Measurements from ENCODE around the gene KRT83. TPM values are rescaled to one million over a fixed set of nuclear protein-coding genes. Genes with fewer than 3 reads are reported as not detected.

Gene KRT83
- total and polyA plus RNA-seq, 11 donors: not detected

GRCh38 chr12:52300796-52301691 lies 20.2 kb downstream of the KRT83 start:
- no peaks in the 10 kb centered on the region for H3K9me3 ChIP-seq
- H3K4me1 ChIP-seq: no peaks in the 10 kb centered on the region
- no peaks in the 10 kb centered on the region for H3K36me3 ChIP-seq
- peaks cover 0 to 37% (median 4%) of the 10 kb centered on the region in 9 donors for H3K27me3 ChIP-seq
- intact Hi-C loops (cut with DNase I): no loop called here
- DNase-seq (no peak), ATAC-seq (no peak)
- WGBS, 4 donors: 40 to 48% (median 44%) methylated on average over 14 of the region's 14 CpGs
- H3K27ac ChIP-seq: no peak overlapping the region
- no peak overlapping the region for H3K4me3 ChIP-seq
- TF ChIP-seq, protein P1, sequence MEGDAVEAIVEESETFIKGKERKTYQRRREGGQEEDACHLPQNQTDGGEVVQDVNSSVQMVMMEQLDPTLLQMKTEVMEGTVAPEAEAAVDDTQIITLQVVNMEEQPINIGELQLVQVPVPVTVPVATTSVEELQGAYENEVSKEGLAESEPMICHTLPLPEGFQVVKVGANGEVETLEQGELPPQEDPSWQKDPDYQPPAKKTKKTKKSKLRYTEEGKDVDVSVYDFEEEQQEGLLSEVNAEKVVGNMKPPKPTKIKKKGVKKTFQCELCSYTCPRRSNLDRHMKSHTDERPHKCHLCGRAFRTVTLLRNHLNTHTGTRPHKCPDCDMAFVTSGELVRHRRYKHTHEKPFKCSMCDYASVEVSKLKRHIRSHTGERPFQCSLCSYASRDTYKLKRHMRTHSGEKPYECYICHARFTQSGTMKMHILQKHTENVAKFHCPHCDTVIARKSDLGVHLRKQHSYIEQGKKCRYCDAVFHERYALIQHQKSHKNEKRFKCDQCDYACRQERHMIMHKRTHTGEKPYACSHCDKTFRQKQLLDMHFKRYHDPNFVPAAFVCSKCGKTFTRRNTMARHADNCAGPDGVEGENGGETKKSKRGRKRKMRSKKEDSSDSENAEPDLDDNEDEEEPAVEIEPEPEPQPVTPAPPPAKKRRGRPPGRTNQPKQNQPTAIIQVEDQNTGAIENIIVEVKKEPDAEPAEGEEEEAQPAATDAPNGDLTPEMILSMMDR (IDR thresholded peaks at IDR 0.05): no peak
- TF ChIP-seq POLR2A (IDR thresholded peaks at IDR 0.05): no peak

GRCh38 chr12:52298677-52299190 lies 22.5 kb downstream of the KRT83 start:
- H3K4me3 ChIP-seq: no peak overlapping the region
- no peak for TF ChIP-seq POLR2A (IDR thresholded peaks at IDR 0.05)
- TF ChIP-seq, protein P1 (IDR thresholded peaks at IDR 0.05): no peak
- H3K27ac ChIP-seq: no peak overlapping the region
- ATAC-seq: no peak
- H3K4me1 ChIP-seq: no peaks in the 10 kb centered on the region
- peaks cover 0 to 41% (median 4%) of the 10 kb centered on the region in 9 donors for H3K27me3 ChIP-seq
- H3K9me3 ChIP-seq: no peaks in the 10 kb centered on the region
- intact Hi-C loops (cut with DNase I): no loop called here
- no peaks in the 10 kb centered on the region for H3K36me3 ChIP-seq
- no peak for DNase-seq
- WGBS, 4 donors: 63 to 74% (median 71%) methylated on average over 4 of the region's 4 CpGs

GRCh38 chr12:52296572-52297215 lies 24.5 kb downstream of the KRT83 start:
- DNase-seq (no peak), ATAC-seq (no peak)
- TF ChIP-seq POLR2A (IDR thresholded peaks at IDR 0.05): no peak
- TF ChIP-seq, protein P1 (IDR thresholded peaks at IDR 0.05): no peak
- H3K27ac ChIP-seq: no peak overlapping the region
- intact Hi-C loops (cut with DNase I): no loop called here
- peaks cover 2 to 59% (median 18%) of the 10 kb centered on the region in 9 donors for H3K27me3 ChIP-seq
- H3K36me3 ChIP-seq: no peaks in the 10 kb centered on the region
- no peaks in the 10 kb centered on the region for H3K9me3 ChIP-seq
- WGBS, 4 donors: 83 to 91% (median 86%) methylated on average over 5 of the region's 5 CpGs
- no peaks in the 10 kb centered on the region for H3K4me1 ChIP-seq
- H3K4me3 ChIP-seq: no peak overlapping the region

GRCh38 chr12:52295663-52296062 lies 25.5 kb downstream of the KRT83 start:
- TF ChIP-seq, protein P1 (IDR thresholded peaks at IDR 0.05): no peak
- TF ChIP-seq POLR2A (IDR thresholded peaks at IDR 0.05): no peak
- Histone ChIP-seq H3K9me3 (no peaks in the 10 kb centered on the region), H3K27me3 (peaks cover 3 to 61% (median 22%) of the 10 kb centered on the region in 9 donors), H3K4me3 (no peak overlapping the region), H3K27ac (no peak overlapping the region), H3K4me1 (no peaks in the 10 kb centered on the region), H3K36me3 (no peaks in the 10 kb centered on the region)
- WGBS, 4 donors: 61 to 70% (median 66%) methylated on average over 1 of the region's 1 CpG
- DNase-seq: no peak
- no peak for ATAC-seq
- intact Hi-C loops (cut with DNase I): no loop called here
